ENCODE results near the gene WDR12.
"Not testable (repeated sequence)": the region's sequence is repeated elsewhere in the genome, so short reads cannot be mapped to it uniquely, and the experiment has no call there.

Gene WDR12

DNA sequence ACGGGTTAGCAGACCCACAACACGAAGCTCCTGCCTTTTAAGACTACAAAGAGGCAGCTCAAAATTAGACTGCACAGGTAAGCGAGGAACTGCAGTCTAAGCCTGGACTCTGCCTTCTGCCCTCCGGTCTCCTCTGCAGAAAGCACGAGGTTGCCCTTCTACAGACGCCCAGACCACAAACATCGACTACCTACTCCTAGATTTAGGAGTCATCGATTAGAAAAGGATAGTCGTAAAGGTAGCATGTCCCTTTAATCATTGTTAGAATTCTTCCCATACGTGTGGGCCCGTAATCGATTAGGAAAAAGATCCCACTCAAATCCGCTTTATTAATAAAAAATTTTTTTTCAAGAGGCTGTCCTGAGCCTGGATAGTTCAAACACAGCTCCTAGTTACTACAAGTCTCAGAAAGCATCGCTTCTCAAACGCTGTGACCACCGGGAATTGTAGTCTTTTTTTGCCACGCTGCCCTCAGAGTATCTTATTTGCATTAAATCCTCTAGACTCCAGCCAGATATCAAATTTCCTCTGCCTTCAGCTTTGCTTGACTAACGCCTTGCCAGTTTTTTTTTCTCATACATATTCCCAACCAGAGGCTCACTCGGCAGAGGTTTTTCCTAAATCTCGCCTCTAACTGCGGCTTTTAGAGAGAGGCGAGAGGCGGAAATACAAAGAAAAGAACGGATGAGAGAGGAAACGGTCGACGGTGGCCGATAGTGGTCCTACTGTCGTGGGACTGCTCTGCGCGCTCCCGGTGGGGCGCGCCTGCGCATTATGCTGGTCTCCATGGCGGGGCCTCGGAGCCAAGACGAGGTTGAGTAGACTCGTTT, at the start of gene WDR12, which contains the start of gene CARF:
WDR12 (minus strand) TSS at position 162 of the 830 bp plus-strand sequence. CDS start 197 bp downstream, outside the sequence.
CARF (plus strand) TSS at position 764 of the 830 bp plus-strand sequence. CDS start 29,628 bp downstream, outside the sequence.
- DNase-seq (ENCODE audit: low spot score) = peak; percentile 89

DNA sequence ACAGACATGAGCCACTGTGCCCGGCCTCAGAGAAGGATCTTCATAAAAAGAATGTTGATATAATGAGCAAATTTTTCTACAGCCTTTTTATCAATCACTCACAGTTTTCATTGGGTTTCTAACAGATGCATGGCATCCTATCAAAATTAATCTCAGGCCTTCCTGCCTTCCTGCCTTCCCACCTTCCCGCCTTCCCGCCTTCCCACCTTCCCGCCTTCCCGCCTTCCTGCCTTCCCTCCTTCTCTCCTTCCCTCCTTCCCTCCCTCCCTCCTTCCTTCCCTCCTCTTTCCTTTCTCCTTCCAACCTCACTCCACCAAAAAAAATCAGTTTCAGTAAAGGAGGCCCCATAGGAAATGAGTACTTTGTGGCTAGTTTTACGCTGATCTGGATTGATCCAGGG, 49.1 kb upstream of the WDR12 start:
- DNase-seq (ENCODE audit: low spot score) = no peak

DNA sequence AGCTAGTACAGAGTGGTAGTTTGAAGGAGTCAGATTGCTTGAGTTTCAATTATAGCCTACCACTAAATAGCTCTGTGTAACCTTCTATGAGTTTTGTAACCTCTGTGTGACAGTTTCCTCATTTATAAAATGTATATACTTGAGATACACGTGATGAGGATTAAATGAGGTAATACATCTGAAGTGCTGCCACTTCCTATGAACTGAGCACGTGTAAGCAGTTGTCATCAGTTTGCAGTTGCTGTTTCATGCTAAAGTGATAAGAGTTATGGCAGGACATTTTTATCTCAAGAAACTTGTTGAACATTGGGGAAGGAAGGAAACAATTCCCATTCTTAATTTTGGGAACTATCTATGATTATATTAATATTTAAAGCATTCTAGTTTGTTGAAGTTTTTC, 39.1 kb upstream of the WDR12 start:
- no peak for DNase-seq (ENCODE audit: low spot score)

DNA sequence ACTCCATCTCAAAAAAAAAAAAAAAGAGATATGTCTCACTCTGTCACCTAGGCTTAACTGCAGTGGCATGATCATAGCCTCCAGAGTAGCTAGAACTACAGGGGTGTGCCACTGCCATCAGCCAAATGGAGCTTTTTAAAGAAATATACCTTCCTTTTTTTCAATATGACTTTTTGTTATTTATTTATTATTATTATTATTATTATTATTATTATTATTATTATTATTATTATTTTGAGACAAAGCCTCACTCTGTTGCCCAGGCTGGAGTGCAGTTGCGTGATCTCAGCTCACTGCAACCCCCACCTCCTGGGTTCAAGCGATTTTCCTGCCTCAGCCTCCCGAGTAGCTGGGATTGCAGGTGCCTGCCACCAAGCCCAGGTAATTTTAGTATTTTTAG, 37.9 kb upstream of the WDR12 start:
- DNase-seq (ENCODE audit: low spot score) = not testable (repeated sequence)

DNA sequence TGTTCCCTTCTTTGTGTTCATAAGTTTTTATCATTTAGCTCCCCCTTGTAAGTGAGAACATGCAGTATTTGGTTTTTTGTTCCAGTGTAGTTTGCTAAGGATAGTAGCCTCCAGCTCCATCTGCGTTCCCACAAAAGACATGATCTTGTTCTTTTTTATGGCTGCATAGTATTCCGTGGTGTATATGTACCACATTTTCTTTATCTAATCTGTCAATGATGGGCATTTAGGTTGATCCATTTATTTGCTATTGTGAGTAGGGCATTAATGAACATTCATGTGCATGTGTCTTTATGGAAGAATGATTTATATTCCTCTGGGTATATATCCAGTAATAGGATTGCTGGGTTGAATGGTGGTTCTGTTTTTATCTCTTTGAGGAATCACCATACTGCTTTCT, 34.0 kb upstream of the WDR12 start:
- no peak for DNase-seq (ENCODE audit: low spot score)

DNA sequence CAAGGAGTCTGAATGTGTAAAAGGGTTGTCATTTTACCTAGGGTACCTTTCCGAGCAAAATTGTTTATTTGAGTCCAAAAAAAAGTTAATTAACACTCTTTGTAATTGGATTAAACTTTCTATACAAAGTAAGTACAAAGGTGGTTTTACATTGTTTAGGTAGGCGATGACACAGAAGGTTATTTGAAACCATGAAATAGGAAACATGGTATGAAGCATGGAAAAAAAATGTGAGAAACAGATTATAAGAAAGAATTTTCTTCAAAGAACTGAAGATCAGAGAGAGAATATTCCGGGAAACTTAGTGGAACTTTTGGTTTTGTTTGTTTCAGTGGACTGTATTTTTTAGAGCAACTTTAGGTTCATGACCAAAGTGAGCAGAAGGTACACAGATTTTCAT, 33.3 kb upstream of the WDR12 start:
- DNase-seq (ENCODE audit: low spot score) = no peak

DNA sequence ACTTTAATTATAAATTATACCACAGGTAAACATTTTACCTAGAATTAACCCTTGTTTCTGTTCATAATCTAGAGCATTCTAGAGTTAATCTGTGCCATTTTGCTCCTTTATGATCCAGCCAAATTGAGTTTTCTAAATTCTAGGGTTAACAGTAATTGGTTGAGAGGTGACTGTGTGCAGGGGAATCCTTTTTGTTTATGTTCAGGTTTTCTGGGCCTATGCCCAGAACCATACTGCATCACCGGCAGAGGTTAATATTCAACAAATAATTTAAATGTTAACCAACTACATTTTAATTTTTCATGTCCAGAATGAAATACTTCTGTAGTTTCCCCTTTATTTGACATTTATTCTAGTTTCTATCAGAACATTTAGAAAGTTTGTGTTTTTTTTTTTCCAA, 32.9 kb upstream of the WDR12 start:
- DNase-seq (ENCODE audit: low spot score) = no peak

DNA sequence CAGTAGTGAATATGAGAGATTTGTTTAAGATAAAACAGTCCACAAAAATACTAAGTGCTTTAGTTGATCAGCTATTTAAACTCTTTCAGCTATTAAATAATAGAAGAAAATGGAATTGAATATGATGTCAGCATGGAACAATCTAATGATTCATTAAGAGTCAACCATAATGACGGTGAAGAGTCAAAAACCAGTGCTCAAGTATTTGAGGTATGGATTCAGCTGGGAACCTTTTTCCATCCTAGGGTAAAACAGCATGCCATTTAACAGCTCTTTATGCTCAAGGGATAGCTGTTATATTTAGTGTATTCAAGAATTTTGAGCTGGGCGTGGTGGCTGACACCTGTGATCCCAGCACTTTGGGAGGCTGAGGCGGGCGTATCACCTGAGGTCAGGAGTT, 30.3 kb upstream of the WDR12 start:
- no peak for DNase-seq (ENCODE audit: low spot score)

DNA sequence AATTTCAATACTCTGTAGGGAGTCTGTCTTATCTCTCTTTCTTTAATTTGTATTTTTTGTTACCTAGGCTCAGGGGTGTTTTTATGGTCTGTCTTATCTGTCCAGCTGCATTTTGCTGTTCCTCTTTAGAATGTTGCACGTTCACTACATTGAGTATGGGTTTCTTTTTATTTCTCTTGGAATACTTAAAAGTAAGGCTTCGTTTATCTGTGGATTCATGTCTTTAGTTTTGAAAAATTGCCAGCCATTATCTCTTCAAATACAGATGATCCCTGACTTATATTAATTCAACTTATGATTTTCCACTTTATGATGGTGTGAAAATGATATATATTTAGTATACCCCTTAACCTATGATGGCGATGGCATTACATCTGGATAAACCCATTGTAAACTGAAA, 27.5 kb upstream of the WDR12 start:
- no peak for DNase-seq (ENCODE audit: low spot score)

DNA sequence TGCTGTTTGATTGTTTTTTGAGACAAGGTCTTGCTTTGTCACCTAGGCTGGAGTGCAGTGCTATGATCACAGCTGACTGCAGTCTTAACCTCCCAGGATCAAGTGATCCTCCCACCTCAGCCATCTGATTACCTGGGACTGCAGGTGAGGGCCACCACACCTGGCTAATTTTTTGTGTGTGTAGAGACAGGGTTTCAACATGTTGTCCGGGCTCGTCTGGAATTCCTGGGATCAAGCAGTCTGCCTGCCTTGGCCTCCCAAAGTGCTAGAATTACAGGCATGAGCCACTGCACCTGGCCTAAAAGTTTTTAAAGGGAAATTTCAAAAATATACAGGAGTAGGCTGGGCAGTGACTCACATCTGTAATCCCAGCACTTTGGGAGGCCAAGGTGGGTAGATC, 23.0 kb upstream of the WDR12 start:
- no peak for DNase-seq (ENCODE audit: low spot score)

DNA sequence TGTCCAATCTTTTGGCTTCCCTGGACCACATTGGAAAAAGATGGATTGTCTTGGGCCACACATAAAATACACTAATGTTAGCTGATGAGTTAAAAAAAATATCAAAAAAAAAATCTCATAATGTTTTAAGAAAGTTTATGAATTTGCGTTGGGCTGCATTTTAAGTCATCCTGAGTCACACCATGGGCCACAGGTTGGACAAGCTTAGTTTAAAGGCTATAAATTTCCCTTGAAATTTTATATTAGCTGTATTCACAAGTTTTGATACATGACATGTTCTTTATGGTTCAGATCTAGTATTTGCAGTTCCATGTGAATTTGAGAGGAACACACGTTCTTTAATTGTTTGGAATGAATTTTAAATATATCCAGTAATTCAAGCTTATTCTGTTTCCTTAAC, 22.5 kb upstream of the WDR12 start:
- DNase-seq (ENCODE audit: low spot score) = no peak

DNA sequence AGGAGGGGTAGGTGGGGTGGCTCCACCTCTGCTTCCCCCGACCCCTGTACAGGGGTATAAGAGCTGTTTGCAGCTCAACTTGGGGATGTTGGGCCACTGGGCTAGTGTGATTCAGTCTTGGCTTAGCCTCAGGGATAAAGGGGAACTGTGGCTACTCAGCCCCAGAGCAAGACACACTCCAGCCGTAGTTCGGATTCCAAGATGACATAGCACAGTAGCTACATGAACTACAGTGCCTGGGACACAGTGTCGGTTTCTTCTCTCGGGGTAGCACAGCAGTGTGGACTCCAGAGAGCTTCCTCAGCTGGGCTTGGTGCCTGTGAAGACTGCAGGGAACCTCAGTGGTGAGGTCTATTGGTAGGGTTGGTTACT, 21.7 kb upstream of the WDR12 start:
- DNase-seq (ENCODE audit: low spot score) = no peak

DNA sequence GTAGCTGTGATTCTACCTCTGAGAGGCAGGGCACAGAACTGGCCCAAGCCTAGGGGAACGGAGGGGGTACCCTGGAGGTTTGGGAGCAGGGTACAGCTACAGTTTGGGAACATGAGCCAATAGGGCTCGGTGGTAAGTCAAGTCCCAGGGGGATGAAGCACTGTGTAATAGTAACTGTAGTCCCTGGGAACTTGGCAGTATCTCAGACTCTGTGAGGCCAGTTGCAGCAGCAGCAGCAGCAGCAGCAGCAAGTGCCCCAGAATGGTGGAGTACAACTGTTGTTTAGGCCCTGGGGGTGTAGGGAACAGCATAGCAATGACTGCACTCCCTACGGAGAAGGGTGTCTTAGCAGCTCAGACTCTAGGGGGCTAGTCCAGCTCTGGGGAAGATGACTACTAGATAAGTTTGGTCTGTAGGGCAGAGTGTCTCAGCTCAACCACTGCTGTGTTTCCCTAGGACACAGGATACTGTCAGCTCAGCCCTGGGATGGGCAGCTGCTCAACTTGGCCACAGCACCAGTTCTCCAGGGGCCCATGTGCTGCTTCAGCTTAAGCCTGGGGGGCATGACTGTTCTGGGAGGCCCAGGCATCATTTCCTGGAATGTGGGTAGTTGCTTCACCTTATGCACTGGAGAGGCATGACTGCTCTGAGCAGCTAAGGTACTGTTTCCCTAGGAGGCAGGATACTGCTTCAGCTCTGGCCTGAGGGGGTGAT, 21.1 kb upstream of the WDR12 start:
- no peak for DNase-seq (ENCODE audit: low spot score)

DNA sequence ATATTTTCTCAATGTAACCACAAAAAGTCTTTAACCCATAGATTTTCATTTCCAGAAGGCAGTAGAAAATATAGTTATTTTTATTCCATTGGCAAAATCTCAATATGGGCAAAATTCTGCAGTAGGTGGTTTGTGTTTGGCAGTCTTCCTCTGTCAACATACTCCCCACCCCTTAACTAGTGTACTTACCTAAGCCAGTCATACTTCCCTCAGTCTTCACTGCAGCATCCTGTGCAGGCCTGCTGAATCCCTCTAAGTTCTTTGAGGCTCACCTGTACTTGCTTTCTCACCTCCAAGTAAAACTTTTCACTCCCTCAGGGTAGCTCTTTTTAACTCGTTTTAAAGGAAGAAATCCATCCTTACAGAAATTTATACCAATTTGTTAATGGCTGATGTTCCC, 7.4 kb upstream of the WDR12 start:
- DNase-seq (ENCODE audit: low spot score) = no peak

DNA sequence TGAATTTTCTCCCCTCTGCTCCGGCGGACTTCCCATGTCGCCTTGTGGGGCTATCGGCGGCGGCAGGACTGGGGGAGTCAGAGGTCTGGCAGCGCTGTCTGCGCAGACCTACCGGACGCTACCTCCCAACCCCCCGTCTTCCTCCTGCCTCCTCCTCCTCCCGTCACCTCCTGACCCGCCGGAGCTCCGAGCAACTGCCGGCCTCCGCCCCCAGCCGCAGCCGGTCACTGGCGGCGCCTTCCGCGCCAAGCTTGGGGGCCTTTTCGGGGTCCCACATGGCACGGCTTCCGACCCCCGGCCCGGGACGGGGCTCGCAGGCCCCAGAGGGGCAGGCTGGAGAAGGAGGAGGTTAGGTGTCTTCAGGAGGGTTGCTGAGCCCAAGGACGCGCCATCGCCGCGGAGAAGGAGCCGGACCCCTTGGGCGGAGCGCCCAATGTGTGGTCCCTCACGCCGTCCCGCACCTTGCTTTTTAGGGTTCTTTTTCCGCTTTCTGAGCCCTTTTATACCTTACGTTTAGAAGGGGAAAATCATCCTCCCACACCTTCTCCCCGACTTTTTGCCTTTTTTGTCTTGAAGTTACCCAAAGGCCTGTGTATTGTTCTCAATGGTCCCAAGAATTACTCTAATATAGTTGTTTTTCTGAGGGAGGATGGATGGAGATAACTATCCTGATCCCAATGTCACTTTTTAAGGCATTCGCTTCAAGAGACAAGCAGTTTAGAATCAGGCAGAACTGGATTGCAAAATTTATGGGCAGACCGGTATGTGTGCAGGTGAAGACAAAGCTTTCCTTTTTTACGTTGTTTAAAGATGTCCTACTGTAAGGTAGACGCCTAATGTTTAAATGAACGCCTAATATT, 1.1 kb upstream of the WDR12 start:
- DNase-seq (ENCODE audit: low spot score) = not testable (repeated sequence)

DNA sequence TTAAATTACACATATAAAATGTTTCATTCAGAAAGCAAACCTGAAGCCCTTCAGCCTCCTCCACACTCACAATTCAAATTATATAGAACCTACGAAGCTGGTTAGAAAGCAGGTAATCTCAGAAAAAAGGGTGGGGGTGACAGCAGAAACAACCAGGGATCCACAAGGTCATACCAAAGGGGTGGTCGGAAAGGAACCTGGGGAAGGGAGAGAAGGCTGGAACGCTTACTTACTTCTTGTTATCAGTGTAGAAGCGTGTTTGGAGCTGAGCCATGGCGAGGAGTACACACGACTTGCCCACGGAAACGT, 316 bp downstream of the WDR12 start:
- no peak for DNase-seq (ENCODE audit: low spot score)

DNA sequence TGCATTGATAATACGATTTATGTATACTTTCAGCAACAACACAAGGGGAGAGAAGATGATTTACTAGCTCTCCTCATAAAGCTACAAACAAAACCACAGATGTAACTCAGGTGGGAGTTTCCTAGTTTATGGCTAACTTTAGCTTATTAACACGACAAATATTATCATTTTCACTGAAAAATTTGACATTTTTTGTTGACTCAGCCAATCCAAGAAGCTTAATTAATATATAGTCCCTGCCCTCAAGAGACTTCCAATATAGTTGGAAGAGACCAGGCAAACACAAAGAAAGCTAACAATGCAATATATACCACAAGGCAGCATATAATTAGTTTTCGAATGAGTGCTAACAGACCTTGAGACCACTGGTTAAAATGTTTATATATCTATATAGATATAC, 775 bp downstream of the WDR12 start:
- no peak for DNase-seq (ENCODE audit: low spot score)

DNA sequence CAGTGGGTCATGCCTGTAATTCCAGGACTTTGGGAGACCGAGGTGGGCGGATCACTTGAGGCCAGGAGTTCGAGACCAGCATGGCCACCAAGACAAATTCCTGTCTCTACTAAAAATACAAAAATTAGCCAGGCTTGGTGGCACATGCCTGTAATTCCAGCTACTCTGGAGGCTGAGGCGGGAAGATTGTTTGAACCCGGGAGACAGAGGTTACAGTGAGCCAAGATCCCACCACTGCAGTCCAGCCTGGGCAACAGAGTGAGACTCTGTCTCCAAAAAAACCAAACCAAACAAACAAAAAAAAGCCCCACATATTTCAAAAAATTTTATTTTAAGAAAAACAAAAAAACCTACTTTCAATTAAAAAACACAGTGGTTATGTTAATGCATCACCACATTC, 1.2 kb downstream of the WDR12 start:
- not testable (repeated sequence) for DNase-seq (ENCODE audit: low spot score)

DNA sequence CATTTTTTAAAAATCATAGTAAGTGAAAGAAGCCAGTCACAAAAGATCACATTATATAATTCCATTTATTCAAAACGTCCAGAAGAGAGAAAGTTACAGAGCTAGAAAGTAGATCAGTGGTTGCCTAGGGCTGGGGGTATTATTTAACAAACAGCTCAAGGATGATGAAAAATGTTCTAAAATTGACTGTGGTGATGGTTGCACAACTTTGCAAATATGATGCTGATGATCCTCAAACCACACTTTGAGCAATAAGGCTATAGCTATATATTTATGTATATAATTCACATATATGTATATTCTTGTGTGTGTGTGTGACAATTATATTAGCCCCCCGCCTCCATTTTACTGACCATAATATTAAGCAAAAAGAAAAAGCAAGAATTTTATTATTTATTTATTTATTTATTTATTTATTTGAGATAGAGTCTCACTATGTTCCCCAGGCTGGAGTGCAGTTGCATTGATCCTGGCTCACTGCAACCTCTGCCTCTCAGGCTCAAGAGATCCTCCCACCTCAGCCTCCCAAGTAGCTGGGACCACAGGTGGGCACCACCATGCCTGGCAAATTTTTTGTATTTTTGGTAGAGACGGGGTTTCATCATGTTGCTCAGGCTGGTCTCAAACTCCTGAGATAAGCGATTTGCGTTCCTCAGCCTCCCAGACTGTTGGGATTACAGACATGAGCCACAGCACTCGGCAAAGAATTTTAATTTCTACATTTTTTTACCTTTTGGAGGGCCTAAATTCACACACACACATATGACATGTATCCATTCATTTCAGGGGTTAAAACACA, 1.9 kb downstream of the WDR12 start:
- no peak for DNase-seq (ENCODE audit: low spot score)

DNA sequence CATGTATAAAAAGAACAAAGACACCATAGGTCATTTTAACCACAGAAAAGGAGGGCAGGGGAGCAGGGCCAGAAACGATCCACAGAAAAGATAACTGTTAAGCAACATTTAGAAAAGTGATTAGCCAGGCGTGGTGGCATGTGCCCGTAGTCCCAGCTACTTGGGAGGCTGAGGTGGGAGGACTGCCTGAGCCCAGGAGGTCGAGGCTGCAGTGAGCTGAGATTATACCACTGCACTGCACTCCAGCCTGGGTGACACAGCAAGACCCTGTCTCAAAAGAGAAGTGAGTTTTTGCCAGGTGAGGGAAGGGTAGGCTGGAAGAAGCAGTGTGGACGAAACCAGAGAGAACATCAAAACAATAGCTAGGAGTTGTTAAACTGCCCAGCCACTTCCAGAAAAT, 3.3 kb downstream of the WDR12 start:
- DNase-seq (ENCODE audit: low spot score) = no peak

DNA sequence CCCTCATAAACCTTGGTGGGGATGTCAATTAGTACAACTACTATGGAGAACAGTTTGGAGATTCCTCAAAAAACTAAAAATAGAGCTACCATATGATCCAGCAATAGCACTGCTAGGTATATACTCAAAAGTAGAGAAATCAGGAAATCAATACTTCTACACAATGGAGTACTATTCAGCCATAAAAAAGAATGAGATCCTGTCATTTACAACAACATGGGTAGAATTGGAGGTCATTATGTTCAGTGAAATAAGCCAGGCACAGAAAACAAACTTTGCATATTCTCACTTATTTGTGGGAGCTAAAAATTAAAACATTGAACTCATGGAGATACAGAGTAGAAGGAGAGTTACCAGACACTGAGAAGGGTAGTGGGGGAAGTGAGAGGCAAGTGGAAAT, 6.0 kb downstream of the WDR12 start:
- DNase-seq (ENCODE audit: low spot score) = not testable (repeated sequence)

DNA sequence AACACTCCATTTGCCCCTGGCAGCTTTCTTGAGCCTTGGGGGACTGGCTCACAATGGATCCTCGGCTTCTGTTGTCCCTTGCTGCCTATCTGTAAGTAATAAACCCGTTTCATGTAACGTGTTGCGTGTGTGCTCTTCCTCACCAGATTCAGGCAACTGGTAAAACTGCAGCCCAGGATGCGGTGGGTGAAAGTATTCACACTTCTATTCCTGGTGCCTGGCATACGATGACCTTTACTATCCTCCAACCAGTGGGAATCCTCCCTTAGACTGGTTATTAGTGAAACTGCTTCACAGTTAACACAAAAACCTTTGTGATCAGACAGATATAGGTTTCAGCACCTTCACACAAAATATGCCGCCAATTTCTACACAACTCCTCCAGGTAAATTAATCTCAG, 26.3 kb downstream of the WDR12 start:
- DNase-seq (ENCODE audit: low spot score) = no peak

Measured in CD4-positive, alpha-beta T cell treated with Interleukin-15 for 4 hours (primary cell).